Stimulated activated CD8-positive, alpha-beta memory T cell treated with anti-CD3 and anti-CD28 coated beads, Interleukin-12 subunit alpha, Interleukin-12 subunit beta, amount 100 ng/mL, for 4 hours (primary cell): ENCODE results near the gene MVK.

ENCODE experiments used
- DNase-seq: peaks from one replicate; pipeline ENCODE4 v3.0.0-alpha.2; 2020; ENCODE audit warnings: low read depth

The MVK gene

GRCh38 chr12:109608793-109609192, 35.2 kb downstream of the MVK start:
- DNase-seq: no peak

DNA sequence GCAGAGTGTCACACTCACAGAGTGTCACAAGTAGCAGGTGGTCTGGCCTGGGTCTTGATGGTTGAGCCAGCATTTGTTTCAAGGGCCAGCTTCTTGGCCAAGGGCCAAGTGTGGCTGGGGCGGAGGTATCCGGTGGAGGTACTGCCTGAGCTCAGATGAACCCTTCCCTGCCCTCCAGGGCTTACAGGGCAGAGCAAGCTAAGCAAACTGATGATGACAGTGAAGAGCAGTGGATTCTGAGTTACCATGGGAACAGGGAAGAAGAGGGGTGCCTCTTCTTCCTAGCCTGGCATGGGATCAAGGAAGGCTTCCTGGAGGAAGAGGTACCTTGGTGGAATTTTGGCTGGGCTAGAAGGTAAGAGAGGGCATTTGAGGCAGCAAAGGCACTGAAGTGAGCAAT, 35.7 kb downstream of the MVK start:
- no peak for DNase-seq

DNA sequence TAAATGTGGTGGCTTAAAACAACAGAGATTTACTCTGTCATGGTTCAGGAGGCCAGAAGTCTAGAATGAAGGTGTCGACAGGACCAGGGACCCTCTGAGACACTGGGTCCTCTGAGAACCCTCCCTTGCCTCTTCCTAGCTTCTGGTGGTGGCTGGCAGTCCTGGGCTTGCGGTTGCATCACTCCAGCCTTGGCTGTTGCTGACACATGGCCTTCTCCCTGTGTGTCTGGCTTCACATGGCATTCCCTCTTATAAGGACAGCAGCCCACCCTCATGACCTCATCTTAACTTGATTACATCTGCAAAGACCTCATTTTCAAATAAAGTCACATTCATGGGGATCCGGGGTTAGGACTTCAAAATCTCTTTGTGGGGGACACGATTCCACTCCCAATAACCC, 36.9 kb downstream of the MVK start:
- DNase-seq: no peak

DNA sequence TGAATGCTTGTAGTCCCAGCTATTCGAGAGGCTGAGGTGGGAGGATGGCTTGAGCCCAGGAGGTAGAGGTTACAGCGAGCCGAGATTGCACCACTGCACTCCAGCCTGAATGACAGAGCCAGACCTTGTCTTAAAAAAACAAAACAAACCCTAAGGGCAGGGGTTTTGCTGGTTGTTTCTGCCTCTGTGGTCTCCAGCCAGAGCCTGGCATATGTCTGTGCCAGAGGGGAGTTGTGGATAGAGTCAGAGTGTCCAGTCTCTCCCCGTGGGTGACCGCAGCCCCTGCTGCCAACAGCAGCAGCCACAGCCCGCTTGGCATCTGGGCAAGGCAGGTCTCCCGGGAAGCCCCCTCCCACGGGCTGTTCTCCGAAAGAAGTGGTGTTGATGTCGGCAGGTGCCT, 37.6 kb downstream of the MVK start:
- DNase-seq: no peak

DNA sequence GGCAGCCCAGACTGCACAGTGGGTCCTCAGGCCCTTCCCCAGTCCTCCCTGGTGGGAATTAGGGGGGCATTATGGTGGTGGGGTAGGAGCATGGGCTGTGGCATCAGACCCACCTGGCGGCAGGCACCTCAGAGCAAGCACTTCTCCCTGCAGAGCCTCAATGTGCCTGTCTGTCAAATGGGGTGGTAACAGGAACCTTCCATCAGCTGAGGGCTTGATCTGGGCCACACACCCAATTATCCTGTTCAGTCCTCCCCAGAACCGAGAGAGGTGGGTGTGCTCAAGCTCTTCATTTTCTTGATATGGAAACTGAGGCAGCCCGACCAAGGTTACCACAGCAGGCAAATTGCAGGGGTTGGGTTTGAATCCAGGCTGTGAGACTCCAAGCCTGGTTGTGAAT, 38.4 kb downstream of the MVK start:
- DNase-seq: no peak

GRCh38 chr12:109612975-109613502, 39.4 kb downstream of the MVK start:
- DNase-seq: no peak

GRCh38 chr12:109613649-109614455, 40.3 kb downstream of the MVK start:
- DNase-seq: no peak

DNA sequence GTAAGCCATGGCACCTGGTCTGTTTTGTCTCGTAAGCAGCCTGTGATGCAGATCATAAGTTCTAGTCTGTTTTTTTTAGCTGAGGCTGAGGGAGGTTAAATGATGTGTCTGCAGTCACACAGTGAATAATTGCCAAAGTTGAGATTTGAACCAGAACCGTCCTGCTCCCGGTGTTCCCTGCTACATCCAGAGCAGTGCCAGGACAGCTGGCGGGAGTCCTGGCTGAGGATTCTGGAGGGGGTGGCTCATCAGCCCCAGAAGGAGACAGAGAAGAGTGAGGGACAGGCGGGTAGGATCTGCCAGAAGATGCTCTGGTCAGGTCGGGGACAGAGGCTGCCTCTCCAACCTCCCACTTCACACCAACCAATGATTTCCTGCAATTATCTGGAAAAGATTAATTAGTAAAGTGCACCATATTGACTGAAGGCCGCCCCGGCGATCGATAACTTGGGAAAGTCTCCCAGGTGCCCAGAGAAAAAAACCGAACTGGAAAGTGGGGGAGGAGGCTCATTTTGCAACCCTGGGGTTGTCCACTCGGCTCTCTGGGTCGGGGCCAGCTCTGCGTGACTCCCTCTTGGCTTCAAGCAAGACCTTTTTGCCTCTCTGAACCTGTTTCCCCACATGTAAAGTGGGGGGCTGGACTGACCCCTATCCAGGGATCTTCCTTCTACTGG, 42.1 kb downstream of the MVK start:
- DNase-seq: no peak

GRCh38 chr12:109617491-109617890, 43.9 kb downstream of the MVK start:
- no peak for DNase-seq

DNA sequence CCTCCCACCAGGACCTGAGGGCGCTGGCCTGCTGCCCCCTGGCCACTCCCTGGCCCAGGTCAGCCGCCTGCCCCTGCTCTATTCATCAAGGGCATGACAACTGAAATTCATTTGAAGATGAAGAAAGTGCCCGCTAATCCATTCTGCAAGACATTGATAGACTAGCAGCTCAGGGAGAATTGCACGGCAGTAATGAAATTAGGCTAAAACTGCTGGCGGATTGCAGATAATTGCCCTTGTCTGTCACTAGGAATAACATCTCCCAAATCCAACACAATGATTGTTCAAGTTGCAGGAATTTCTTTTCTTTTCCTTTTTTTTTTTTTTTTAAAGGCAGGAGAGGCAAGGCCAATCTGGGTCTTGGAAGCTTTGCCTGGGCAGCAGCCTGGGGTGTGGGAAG, 44.5 kb downstream of the MVK start:
- DNase-seq: no peak

- DNase-seq: no peak
These were observed 45.5 kb downstream of the MVK start for GRCh38 chr12:109619002-109619604.

DNA sequence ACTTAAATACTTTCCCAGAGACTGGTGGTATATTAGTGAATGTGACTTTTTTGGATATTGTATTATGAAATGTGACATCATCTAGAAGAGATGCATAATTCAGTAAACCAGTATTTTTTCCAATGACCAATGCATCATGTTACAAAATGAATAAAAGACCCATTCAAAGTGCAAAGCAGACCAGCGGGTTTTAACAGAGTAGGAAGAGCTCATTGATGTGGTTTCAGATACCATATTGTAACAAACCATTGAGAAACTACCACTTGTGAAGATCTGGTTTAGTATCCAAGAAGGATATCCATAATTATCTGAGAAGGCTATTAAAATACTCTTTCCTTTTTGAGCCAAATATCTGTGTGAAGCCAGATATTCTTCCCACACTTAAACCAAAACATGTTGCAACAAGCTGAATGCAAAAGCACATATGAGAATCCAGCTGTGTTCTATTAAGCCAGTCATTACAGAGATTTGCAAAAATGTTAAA, 47.7 kb downstream of the MVK start:
- DNase-seq: no peak

DNA sequence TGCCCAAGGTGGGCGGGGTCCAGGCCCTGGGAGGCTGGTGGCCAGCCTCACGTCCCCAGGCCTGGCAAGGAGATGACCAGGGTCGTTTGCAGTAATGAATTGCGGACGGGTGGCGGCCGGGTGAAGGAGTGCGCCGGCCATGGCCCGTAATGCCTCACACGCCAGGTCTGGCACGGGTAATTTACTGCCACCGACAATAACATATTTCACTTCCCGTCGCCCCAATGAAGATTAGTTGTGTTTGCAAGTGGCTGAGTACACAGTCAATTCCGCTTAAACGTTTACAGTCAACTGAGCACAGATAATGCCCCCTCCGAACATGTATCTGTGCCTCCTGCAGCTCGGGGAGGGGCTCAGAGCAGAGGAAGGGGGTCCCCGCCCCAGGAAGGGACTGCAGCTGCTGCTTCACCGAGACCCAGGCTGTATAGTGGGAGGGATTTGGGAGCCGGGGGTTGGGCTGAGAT, 48.3 kb downstream of the MVK start:
- DNase-seq: no peak

DNA sequence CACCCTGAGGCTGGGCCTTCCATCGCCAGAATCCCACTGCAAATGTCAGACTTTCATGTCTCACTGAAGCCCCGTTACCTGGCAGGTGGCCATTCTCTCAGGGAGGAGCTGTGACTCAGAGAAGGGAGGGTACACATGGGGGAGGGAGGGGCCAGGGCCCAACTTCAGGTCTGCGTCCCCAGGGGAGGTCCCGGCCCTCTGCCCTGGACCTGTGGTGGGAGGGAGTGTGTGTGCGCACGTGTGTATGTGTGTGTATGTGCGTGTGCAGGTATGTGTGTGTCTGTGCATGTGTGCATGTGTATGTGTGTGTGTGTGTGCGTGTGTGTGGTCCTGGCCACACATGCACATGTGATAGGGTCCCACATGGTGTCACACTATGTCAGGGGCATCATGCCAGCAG, 50.9 kb downstream of the MVK start:
- no peak for DNase-seq

- DNase-seq: no peak
These were observed 51.6 kb downstream of the MVK start for GRCh38 chr12:109625131-109625559.

DNA sequence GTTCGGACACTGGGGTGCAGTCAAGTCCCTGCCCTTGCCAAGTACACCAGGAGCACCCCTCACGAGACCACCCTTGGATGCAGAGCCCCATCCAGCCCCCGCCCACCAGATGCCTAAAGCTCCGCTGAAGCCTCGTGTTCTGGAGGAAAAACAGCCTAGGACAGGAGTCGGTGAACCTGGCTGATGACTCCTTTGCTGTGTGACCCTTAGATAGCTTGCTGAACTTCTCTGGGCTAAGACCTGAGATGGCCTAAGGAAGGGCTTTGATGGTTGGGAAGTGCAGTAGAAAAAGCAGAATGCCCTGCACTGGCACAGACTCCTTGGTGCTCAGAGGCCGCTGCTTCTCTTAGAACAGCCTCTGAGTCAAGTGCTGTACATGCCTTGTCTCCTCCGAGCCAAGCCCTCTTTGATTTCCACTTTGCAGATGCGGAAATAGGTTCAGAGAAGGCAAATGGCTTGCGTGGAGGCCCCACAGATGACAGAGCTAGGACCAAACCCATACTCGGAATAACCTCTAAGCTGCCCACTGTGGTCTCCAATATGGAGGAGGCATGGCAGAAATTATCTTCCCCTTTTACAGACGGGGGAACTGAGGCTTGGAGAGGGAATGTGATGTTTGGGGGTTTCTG, 52.3 kb downstream of the MVK start:
- no peak for DNase-seq

DNA sequence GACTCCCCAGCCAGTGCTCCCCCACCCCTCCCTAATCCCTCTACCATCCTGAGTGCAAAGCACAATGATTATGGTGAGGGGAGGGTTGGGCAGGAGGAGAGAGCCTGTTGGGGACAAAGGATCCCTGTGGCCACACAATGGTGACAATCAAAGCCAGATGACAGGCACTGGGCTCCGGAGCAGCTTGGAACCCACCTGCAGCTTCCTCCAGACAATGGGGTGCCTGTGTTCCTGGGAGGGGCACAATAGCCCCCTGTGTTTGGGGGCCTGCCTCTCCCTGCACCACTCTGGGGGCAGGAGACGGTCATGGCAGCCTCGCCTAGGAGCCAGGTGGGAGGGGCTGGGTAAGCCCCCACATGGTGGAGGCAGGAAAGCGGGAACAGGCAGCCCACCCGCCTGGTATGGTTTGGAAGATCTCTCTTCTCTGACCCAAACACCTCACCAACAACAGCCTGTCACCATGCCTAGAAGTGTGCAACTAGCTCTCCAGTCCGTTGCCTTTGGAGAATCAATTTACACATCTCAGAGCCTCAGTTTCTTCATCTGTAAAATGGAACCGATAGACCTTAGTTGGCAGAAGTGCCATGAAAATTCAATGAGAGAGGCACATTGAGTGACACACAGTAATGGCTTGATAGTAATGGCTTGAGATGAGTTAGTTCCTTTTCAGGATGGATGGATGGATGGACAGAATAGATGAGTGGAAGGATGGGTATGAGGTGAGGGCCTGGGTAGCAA, 53.0 kb downstream of the MVK start:
- no peak for DNase-seq

GRCh38 chr12:109627633-109628032, 54.0 kb downstream of the MVK start:
- no peak for DNase-seq

- DNase-seq: no peak
These were observed 56.5 kb downstream of the MVK start for GRCh38 chr12:109630107-109630506.

DNA sequence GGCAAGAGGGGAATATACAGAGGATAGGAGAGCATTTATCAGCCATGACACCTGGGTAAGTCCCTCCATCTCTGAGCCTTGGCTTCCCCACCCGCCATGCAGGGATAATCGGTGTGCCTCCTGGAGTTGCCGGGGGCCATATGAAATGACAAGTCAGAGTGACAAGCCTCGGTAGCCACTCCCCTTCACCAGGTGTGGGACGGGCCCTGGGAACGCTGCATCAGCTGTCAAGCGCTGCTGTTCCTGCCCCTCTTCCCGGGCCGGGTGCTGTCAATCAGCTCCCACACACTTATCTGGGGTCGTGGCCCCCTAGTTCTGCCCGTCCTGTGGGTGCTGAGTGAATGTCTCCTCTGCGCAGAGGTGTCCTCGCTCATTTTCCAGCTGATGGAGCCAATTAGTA, 57.2 kb downstream of the MVK start:
- no peak for DNase-seq

GRCh38 chr12:109631302-109631701, 57.7 kb downstream of the MVK start:
- no peak for DNase-seq

GRCh38 chr12:109631751-109632150, 58.2 kb downstream of the MVK start:
- no peak for DNase-seq
